Measurements from ENCODE around the gene SPG21. TPM values are rescaled to one million over a fixed set of nuclear protein-coding genes. Genes with fewer than 3 reads are reported as not detected.

The SPG21 gene
- total RNA-seq, 5 donors from 2014 or later (not counting 1 experiment from before 2014, with no cell fraction given): 40.1 to 58.4 (median 49.0) TPM

DNA sequence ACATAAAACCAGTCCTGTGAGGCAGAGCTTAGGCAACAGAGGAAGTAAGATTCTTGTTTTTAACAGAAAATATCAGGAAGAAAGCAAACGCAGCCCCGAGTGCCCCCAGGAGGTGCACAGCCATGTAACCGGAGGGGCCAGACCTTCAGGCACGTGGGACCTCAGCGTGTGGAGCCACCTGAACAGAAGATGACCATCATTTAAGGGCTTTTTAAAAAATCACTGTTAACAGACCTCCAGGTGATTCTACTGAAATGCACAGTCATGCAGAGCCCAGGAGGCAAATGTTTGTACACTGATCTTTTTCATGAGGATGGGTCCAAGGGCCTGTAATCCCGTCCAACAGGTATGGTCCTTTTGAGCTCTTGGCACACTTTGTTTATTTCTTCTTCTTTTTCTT is 38.8 kb downstream of the SPG21 start:
- DNase-seq (no peak), ATAC-seq (replicated peaks in 1 of 4) (peak in 1 of 4 experiments; percentile 29)
- ChIA-PET POLR2A (interaction anchor here in 1 of 2 donors (0.5 to 0.6 kb wide), 2 partner anchors 490 to 1173 kb away, joined by 3 read pairs; no protein-coding TSS in a partner anchor), CTCF (no interaction called here)
- 65% methylated on average over 5 of the region's 6 CpGs for WGBS (ENCODE audit: insufficient coverage)
- Mint-ChIP-seq H3K9me3 (no peaks in the 10 kb centered on the region), H3K4me1 (peaks cover 4 to 39% (median 28%) of the 10 kb centered on the region in 3 donors), H3K4me3 (no peak overlapping the region), H3K27ac (peak overlapping the region; percentile 53 to 56), H3K27me3 (no peaks in the 10 kb centered on the region), H3K36me3 (peaks cover 3% of the 10 kb centered on the region)
- Histone ChIP-seq H3K36me3 (ENCODE audit: control insufficient read depth in 2 of 2, extremely low read depth in 1 of 2, insufficient read depth in 1 of 2, low read length in 1 of 2) (peaks cover 3 to 9% of the 10 kb centered on the region in 2 donors), H3K4me1 (ENCODE audit: control insufficient read depth in 1 of 2, extremely low read depth in 1 of 2, insufficient read depth in 2 of 2, low read length in 2 of 2) (no peaks in the 10 kb centered on the region), H3K27me3 (replicated peaks in 1 of 2; ENCODE audit: control insufficient read depth in 2 of 2, extremely low read depth in 1 of 2, insufficient read depth in 2 of 2, low read length in 1 of 2) (no peaks in the 10 kb centered on the region), H3K9me3 (no peaks in the 10 kb centered on the region), H3K27ac (ENCODE audit: low read length) (no peak overlapping the region), H3K4me3 (ENCODE audit: control insufficient read depth in 1 of 2, extremely low read depth in 1 of 2, low read length in 1 of 2) (no peak overlapping the region)

- H3K9me3 ChIP-seq: no peaks in the 10 kb centered on the region
- DNase-seq: no peak
- no peak overlapping the region for H3K4me3 ChIP-seq (ENCODE audit: control insufficient read depth in 1 of 2, extremely low read depth in 1 of 2, low read length in 1 of 2)
- H3K4me3 Mint-ChIP-seq: no peak overlapping the region
- ChIA-PET POLR2A (no interaction called here), CTCF (interaction anchor here in 1 of 2 donors (0.6 kb wide), 1 partner anchor 45 kb away, joined by 3 read pairs; no protein-coding TSS in a partner anchor)
- H3K27me3 Mint-ChIP-seq: no peaks in the 10 kb centered on the region
- no peaks in the 10 kb centered on the region for H3K4me1 ChIP-seq (ENCODE audit: control insufficient read depth in 1 of 2, extremely low read depth in 1 of 2, insufficient read depth in 2 of 2, low read length in 2 of 2)
- no peaks in the 10 kb centered on the region for H3K27me3 ChIP-seq (replicated peaks in 1 of 2; ENCODE audit: control insufficient read depth in 2 of 2, extremely low read depth in 1 of 2, insufficient read depth in 2 of 2, low read length in 1 of 2)
- H3K4me1 Mint-ChIP-seq: peaks cover 4 to 34% (median 24%) of the 10 kb centered on the region in 3 donors
- H3K36me3 Mint-ChIP-seq: no peaks in the 10 kb centered on the region
- ATAC-seq (replicated peaks in 1 of 4): peak in 2 of 4 experiments; percentile 15 to 23
- H3K36me3 ChIP-seq (ENCODE audit: control insufficient read depth in 2 of 2, extremely low read depth in 1 of 2, insufficient read depth in 1 of 2, low read length in 1 of 2): peaks cover 0 to 3% of the 10 kb centered on the region in 2 donors
- H3K27ac Mint-ChIP-seq: peak overlapping the region; percentile 23 to 28
- no peak overlapping the region for H3K27ac ChIP-seq (ENCODE audit: low read length)
- 100% methylated on average over 10 of the region's 11 CpGs for WGBS (ENCODE audit: insufficient coverage)
- no peaks in the 10 kb centered on the region for H3K9me3 Mint-ChIP-seq
These were observed 40.1 kb downstream of the SPG21 start for GRCh38 chr15:64949383-64950186.

GRCh38 chr15:64948916-64949315 is 40.8 kb downstream of the SPG21 start:
- H3K9me3 ChIP-seq: no peaks in the 10 kb centered on the region
- Mint-ChIP-seq H3K4me1 (peaks cover 4 to 27% (median 18%) of the 10 kb centered on the region in 3 donors), H3K9me3 (no peaks in the 10 kb centered on the region), H3K27me3 (no peaks in the 10 kb centered on the region), H3K27ac (no peak overlapping the region), H3K4me3 (no peak overlapping the region), H3K36me3 (no peaks in the 10 kb centered on the region)
- POLR2A ChIA-PET: no interaction called here
- DNase-seq: no peak
- no peak overlapping the region for H3K4me3 ChIP-seq (ENCODE audit: control insufficient read depth in 1 of 2, extremely low read depth in 1 of 2, low read length in 1 of 2)
- ATAC-seq (replicated peaks in 1 of 4): no peak
- H3K27ac ChIP-seq (ENCODE audit: low read length): no peak overlapping the region
- WGBS (ENCODE audit: insufficient coverage): 96% methylated on average over 7 of the region's 9 CpGs
- H3K27me3 ChIP-seq (replicated peaks in 1 of 2; ENCODE audit: control insufficient read depth in 2 of 2, extremely low read depth in 1 of 2, insufficient read depth in 2 of 2, low read length in 1 of 2): no peaks in the 10 kb centered on the region
- CTCF ChIA-PET: no interaction called here
- H3K36me3 ChIP-seq (ENCODE audit: control insufficient read depth in 2 of 2, extremely low read depth in 1 of 2, insufficient read depth in 1 of 2, low read length in 1 of 2): peaks cover 0 to 3% of the 10 kb centered on the region in 2 donors
- no peaks in the 10 kb centered on the region for H3K4me1 ChIP-seq (ENCODE audit: control insufficient read depth in 1 of 2, extremely low read depth in 1 of 2, insufficient read depth in 2 of 2, low read length in 2 of 2)

- Mint-ChIP-seq H3K4me1 (peaks cover 2 to 10% (median 5%) of the 10 kb centered on the region in 3 donors), H3K4me3 (no peak overlapping the region), H3K36me3 (no peaks in the 10 kb centered on the region), H3K9me3 (no peaks in the 10 kb centered on the region), H3K27me3 (no peaks in the 10 kb centered on the region), H3K27ac (peak overlapping the region in 1 of 2 donors; percentile 13)
- ChIA-PET CTCF (no interaction called here), POLR2A (interaction anchor here in 1 of 2 donors (0.6 kb wide), 1 partner anchor 45 kb away, joined by 6 read pairs; no protein-coding TSS in a partner anchor)
- peaks cover 0 to 3% of the 10 kb centered on the region in 2 donors for H3K36me3 ChIP-seq (ENCODE audit: control insufficient read depth in 2 of 2, extremely low read depth in 1 of 2, insufficient read depth in 1 of 2, low read length in 1 of 2)
- H3K27ac ChIP-seq (ENCODE audit: low read length): no peak overlapping the region
- no peaks in the 10 kb centered on the region for H3K27me3 ChIP-seq (replicated peaks in 1 of 2; ENCODE audit: control insufficient read depth in 2 of 2, extremely low read depth in 1 of 2, insufficient read depth in 2 of 2, low read length in 1 of 2)
- no peaks in the 10 kb centered on the region for H3K9me3 ChIP-seq
- peak in 1 of 4 experiments; percentile 16 for ATAC-seq (replicated peaks in 1 of 4)
- no peak overlapping the region for H3K4me3 ChIP-seq (ENCODE audit: control insufficient read depth in 1 of 2, extremely low read depth in 1 of 2, low read length in 1 of 2)
- H3K4me1 ChIP-seq (ENCODE audit: control insufficient read depth in 1 of 2, extremely low read depth in 1 of 2, insufficient read depth in 2 of 2, low read length in 2 of 2): no peaks in the 10 kb centered on the region
- no peak for DNase-seq
- 97% methylated on average over 8 of the region's 10 CpGs for WGBS (ENCODE audit: insufficient coverage)
These were observed 42.5 kb downstream of the SPG21 start for GRCh38 chr15:64947211-64947610.

- Mint-ChIP-seq H3K27me3 (no peaks in the 10 kb centered on the region), H3K4me3 (no peak overlapping the region), H3K9me3 (no peaks in the 10 kb centered on the region), H3K36me3 (peaks cover 6% of the 10 kb centered on the region), H3K27ac (no peak overlapping the region), H3K4me1 (no peaks in the 10 kb centered on the region)
- WGBS (ENCODE audit: insufficient coverage): 92% methylated on average over 2 of the region's 4 CpGs
- H3K4me1 ChIP-seq (ENCODE audit: control insufficient read depth in 1 of 2, extremely low read depth in 1 of 2, insufficient read depth in 2 of 2, low read length in 2 of 2): no peaks in the 10 kb centered on the region
- no peak overlapping the region for H3K4me3 ChIP-seq (ENCODE audit: control insufficient read depth in 1 of 2, extremely low read depth in 1 of 2, low read length in 1 of 2)
- peaks cover 0 to 3% of the 10 kb centered on the region in 2 donors for H3K36me3 ChIP-seq (ENCODE audit: control insufficient read depth in 2 of 2, extremely low read depth in 1 of 2, insufficient read depth in 1 of 2, low read length in 1 of 2)
- POLR2A ChIA-PET: interaction anchor here in 1 of 2 donors (0.5 kb wide), 2 partner anchors 108 to 348 kb away, joined by 3 to 4 read pairs; no protein-coding TSS in a partner anchor
- no peak for DNase-seq
- ATAC-seq (replicated peaks in 1 of 4): no peak
- no peaks in the 10 kb centered on the region for H3K9me3 ChIP-seq
- H3K27me3 ChIP-seq (replicated peaks in 1 of 2; ENCODE audit: control insufficient read depth in 2 of 2, extremely low read depth in 1 of 2, insufficient read depth in 2 of 2, low read length in 1 of 2): no peaks in the 10 kb centered on the region
- H3K27ac ChIP-seq (ENCODE audit: low read length): no peak overlapping the region
- CTCF ChIA-PET: no interaction called here
These were observed 44.8 kb downstream of the SPG21 start for GRCh38 chr15:64944961-64945360.

DNA sequence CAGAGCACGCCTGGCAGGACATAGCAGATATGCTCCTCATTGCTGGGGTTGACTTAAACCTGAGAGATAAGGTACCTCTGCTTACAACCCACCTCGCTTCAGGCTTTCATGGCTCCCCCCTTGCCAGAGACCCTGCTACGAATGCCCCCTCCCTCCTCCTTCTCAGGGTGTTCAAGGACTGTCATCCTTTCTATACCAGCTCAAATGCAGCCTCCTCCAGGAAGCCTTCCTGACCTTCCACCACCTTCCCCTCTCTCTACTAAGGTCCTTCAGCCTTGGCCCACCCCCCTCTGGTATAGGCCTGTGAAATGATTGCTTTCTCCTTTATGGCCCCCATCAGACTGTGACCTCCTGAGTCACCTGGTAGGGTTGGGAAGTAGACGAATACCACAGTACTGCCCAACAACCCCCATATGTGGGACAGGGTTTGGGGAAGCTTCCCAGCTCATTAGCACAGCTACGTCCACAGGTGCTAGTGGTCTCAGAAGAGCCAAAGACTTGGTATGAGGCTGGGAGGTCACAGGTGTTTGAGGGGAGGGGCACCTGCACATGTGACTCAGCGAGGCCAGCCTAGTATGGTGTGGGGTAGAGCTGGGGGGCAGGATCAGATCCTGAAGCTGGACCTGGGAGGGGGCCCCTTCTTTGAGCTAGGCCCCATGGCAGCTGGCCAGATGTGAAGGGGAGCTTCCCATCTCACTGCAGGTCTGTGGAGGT is 46.0 kb downstream of the SPG21 start:
- ATAC-seq (replicated peaks in 1 of 4): no peak
- no peaks in the 10 kb centered on the region for H3K36me3 ChIP-seq (ENCODE audit: control insufficient read depth in 2 of 2, extremely low read depth in 1 of 2, insufficient read depth in 1 of 2, low read length in 1 of 2)
- H3K4me3 Mint-ChIP-seq: no peak overlapping the region
- no peak for DNase-seq
- no peaks in the 10 kb centered on the region for H3K4me1 Mint-ChIP-seq
- no peaks in the 10 kb centered on the region for H3K27me3 ChIP-seq (replicated peaks in 1 of 2; ENCODE audit: control insufficient read depth in 2 of 2, extremely low read depth in 1 of 2, insufficient read depth in 2 of 2, low read length in 1 of 2)
- no peaks in the 10 kb centered on the region for H3K9me3 ChIP-seq
- ChIA-PET CTCF (interaction anchor here in 1 of 2 donors (0.6 kb wide), 1 partner anchor 123 kb away, joined by 4 read pairs; no protein-coding TSS in a partner anchor), POLR2A (no interaction called here)
- H3K27ac Mint-ChIP-seq: peak overlapping the region in 1 of 2 donors; percentile 61
- whole genome bisulfite sequencing (ENCODE audit: insufficient coverage): 82% methylated on average over 2 of the region's 6 CpGs
- peaks cover 8% of the 10 kb centered on the region for H3K36me3 Mint-ChIP-seq
- no peak overlapping the region for H3K27ac ChIP-seq (ENCODE audit: low read length)
- no peak overlapping the region for H3K4me3 ChIP-seq (ENCODE audit: control insufficient read depth in 1 of 2, extremely low read depth in 1 of 2, low read length in 1 of 2)
- no peaks in the 10 kb centered on the region for H3K27me3 Mint-ChIP-seq
- no peaks in the 10 kb centered on the region for H3K9me3 Mint-ChIP-seq
- H3K4me1 ChIP-seq (ENCODE audit: control insufficient read depth in 1 of 2, extremely low read depth in 1 of 2, insufficient read depth in 2 of 2, low read length in 2 of 2): no peaks in the 10 kb centered on the region
